Activated naive CD4-positive, alpha-beta T cell treated with anti-CD3 and anti-CD28 coated beads, Interleukin-2, amount 50 U/mL, for 24 hours (primary cell): Measurements from ENCODE around the gene XCR1.

Experiments used
- H3K27ac Mint-ChIP-seq: one replicate; pipeline ENCODE4 v1.8.0; 2021; ENCODE audit warnings: mild to moderate bottlenecking, mixed read lengths
- H3K27me3 Mint-ChIP-seq: one replicate; pipeline ENCODE4 v1.8.0; 2021; ENCODE audit warnings: mixed read lengths
- H3K36me3 Mint-ChIP-seq: one replicate; pipeline ENCODE4 v1.8.0; 2021; ENCODE audit warnings: mixed read lengths
- H3K4me1 Mint-ChIP-seq: one replicate; pipeline ENCODE4 v1.8.0; 2021; ENCODE audit warnings: mixed read lengths
- H3K4me3 Mint-ChIP-seq: one replicate; pipeline ENCODE4 v1.8.0; 2021; ENCODE audit warnings: mild to moderate bottlenecking, mixed read lengths
- H3K9me3 Mint-ChIP-seq: one replicate; pipeline ENCODE4 v1.8.0; 2021; ENCODE audit warnings: mixed read lengths

XCR1 gene

GRCh38 chr3:46027021-46027705 is at the start of gene XCR1:
Gene XCR1, minus strand, starts transcription at chr3:46027483. Its CDS starts 5,536 bp downstream, at chr3:46021947.
- Mint-ChIP-seq H3K4me3 (no peak within 1 kb of the TSS), H3K27ac (peak within 1 kb of the TSS; percentile 53), H3K36me3 (peaks cover 3% of the 10 kb centered on the region), H3K4me1 (no peaks in the 10 kb centered on the region), H3K9me3 (no peaks in the 10 kb centered on the region), H3K27me3 (no peaks in the 10 kb centered on the region)

GRCh38 chr3:46076606-46077005 is 49.3 kb upstream of the XCR1 start:
- H3K4me1 Mint-ChIP-seq, result peaks cover 15% of the 10 kb centered on the region
- H3K27ac Mint-ChIP-seq, result no peak overlapping the region
- peaks cover 5% of the 10 kb centered on the region for H3K9me3 Mint-ChIP-seq
- H3K4me3 Mint-ChIP-seq, result no peak overlapping the region
- H3K27me3 Mint-ChIP-seq, result peaks cover 3% of the 10 kb centered on the region
- H3K36me3 Mint-ChIP-seq, result no peaks in the 10 kb centered on the region

GRCh38 chr3:46075816-46076215 is 48.5 kb upstream of the XCR1 start:
- no peak overlapping the region for H3K4me3 Mint-ChIP-seq
- peaks cover 23% of the 10 kb centered on the region for H3K4me1 Mint-ChIP-seq
- no peaks in the 10 kb centered on the region for H3K36me3 Mint-ChIP-seq
- H3K27ac Mint-ChIP-seq, result no peak overlapping the region
- peaks cover 9% of the 10 kb centered on the region for H3K9me3 Mint-ChIP-seq
- peaks cover 3% of the 10 kb centered on the region for H3K27me3 Mint-ChIP-seq

DNA sequence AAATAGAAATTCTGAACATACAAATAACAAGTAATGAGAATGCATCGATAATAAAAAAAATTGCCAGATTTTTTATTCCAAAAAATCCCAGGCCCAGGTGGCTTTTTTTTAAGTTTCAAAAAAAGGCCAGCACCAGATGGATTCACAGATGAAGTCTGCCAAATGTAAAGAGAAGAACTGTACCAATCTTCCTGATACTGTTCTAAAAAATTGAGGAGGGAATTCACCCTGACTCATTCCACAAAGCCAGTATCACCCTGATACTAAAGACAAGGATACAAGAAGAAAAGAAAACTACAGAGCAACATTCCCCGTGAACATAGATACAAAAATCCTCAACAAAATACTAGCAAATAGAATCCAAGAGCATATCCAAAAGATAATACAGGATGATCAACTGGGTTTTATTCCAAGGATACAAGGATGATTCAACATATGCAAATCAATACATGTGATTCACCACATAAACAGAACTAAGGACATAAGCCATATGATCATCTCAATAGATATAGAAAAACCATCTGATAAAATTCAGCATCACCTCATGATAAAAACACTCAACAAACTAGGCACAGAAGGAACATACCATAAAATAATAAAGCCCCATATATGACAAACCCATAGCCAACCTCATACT is 44.1 kb upstream of the XCR1 start:
- H3K27me3 Mint-ChIP-seq, result peaks cover 3% of the 10 kb centered on the region
- peak overlapping the region; percentile 24 for H3K4me3 Mint-ChIP-seq
- peaks cover 63% of the 10 kb centered on the region for H3K4me1 Mint-ChIP-seq
- H3K27ac Mint-ChIP-seq, result peak overlapping the region; percentile 69
- peaks cover 9% of the 10 kb centered on the region for H3K9me3 Mint-ChIP-seq
- no peaks in the 10 kb centered on the region for H3K36me3 Mint-ChIP-seq

DNA sequence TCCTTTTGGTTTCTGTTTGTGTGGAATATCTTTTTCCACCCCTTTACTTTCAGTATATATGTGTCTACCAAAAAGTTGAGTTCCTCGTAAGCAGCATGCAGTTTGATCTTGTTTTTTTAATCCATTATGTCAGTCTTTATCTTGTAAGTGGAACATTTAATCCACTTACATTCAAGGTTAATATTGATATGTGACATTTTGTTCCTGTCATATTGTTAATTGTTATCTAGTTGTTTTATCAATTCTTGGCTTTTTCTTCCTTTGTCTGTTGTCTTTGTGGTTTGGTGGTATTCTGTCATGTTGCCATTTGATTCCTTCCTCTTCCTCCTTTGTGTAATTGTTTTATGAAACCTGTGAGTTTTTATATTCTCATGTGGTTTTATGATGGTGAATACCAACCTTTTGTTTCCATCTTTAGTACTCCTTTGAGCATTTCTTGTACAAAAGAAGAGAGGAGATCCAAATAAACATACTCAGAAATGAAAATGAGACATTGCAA is 43.4 kb upstream of the XCR1 start:
- Mint-ChIP-seq H3K4me1 (peaks cover 70% of the 10 kb centered on the region), H3K36me3 (no peaks in the 10 kb centered on the region), H3K9me3 (peaks cover 9% of the 10 kb centered on the region), H3K4me3 (no peak overlapping the region), H3K27ac (peak overlapping the region; percentile 15), H3K27me3 (peaks cover 3% of the 10 kb centered on the region)

- Mint-ChIP-seq H3K4me1 (peaks cover 87% of the 10 kb centered on the region), H3K27me3 (peaks cover 2% of the 10 kb centered on the region), H3K27ac (peak overlapping the region; percentile 24), H3K4me3 (peak overlapping the region; percentile 12), H3K36me3 (no peaks in the 10 kb centered on the region), H3K9me3 (peaks cover 9% of the 10 kb centered on the region)
Observed at GRCh38 chr3:46068501-46068900, 41.2 kb upstream of the XCR1 start.

DNA sequence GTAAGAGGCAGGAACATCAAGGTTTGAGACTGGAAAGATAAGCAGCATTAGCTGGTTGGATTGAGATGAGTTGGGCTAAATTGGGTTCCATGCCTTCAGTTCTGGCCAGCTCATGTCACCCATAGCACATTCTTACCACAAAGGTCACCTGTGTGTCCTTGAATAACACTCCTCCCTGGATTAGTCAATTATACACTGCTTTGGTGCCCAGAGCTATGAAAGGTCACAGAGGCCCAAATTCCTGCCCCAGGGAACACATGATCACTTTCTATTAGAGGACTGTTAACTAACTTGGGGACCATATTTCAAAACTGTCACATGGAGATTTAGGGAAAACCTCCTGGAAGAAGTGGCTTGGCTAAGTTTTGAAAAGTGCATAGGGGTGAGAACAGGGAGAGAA is 40.1 kb upstream of the XCR1 start:
- Mint-ChIP-seq H3K9me3 (peaks cover 6% of the 10 kb centered on the region), H3K27me3 (peaks cover 2% of the 10 kb centered on the region), H3K4me3 (no peak overlapping the region), H3K27ac (no peak overlapping the region), H3K36me3 (no peaks in the 10 kb centered on the region), H3K4me1 (peaks cover 91% of the 10 kb centered on the region)

DNA sequence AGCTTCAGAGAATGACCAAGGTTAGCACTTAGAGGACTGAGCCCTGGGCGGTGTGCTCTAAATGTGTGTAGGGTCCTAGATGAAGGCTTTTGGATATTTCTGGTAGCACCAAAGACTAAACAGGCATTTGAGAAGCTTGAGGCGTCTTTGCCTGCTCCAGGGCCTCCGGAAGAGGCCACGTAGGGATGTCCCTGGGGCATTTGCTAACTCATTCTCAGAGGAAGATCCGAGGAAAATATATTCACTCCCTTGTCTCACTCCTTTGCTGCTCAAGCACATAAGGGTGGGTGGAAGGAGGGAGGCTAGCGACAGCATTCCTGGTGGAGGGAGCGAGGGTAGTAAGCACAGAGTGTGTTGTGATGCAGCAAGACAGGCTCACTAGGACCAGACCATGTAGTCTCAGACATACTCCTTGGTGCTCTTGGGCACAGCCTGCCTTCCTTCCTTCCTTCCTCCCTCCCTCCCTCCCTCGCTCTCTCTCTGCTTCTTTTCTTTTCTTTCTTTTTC is 38.5 kb upstream of the XCR1 start:
- H3K4me3 Mint-ChIP-seq, result peak overlapping the region; percentile 50
- no peaks in the 10 kb centered on the region for H3K9me3 Mint-ChIP-seq
- H3K4me1 Mint-ChIP-seq, result peaks cover 86% of the 10 kb centered on the region
- H3K27ac Mint-ChIP-seq, result peak overlapping the region; percentile 91
- H3K27me3 Mint-ChIP-seq, result peaks cover 2% of the 10 kb centered on the region
- H3K36me3 Mint-ChIP-seq, result no peaks in the 10 kb centered on the region

- peak overlapping the region; percentile 50 for H3K4me3 Mint-ChIP-seq
- peak overlapping the region; percentile 91 for H3K27ac Mint-ChIP-seq
- no peaks in the 10 kb centered on the region for H3K36me3 Mint-ChIP-seq
- peaks cover 81% of the 10 kb centered on the region for H3K4me1 Mint-ChIP-seq
- H3K9me3 Mint-ChIP-seq, result no peaks in the 10 kb centered on the region
- H3K27me3 Mint-ChIP-seq, result peaks cover 2% of the 10 kb centered on the region
Observed at GRCh38 chr3:46065294-46065705, 38.0 kb upstream of the XCR1 start.

DNA sequence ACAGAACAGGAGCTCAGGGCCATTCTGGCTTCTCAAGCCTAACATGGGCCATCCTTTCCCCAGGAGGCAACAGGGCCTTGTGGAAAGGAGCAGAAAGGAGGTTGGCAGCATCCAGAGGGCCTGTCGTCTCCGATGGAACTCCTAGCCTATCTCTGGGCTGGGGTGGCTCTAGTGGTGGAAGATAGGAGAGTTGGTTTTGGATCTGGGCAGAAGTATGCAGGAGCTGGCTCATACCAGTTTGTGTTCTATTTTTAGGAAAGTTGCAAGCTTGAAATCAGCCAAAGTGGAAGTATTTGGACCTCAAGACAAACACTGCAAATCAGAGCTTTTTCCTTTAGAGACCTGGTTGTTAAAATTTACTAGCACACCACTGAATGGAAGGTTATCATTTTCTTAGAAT is 35.4 kb upstream of the XCR1 start:
- no peaks in the 10 kb centered on the region for H3K9me3 Mint-ChIP-seq
- H3K27me3 Mint-ChIP-seq, result no peaks in the 10 kb centered on the region
- no peaks in the 10 kb centered on the region for H3K36me3 Mint-ChIP-seq
- peaks cover 55% of the 10 kb centered on the region for H3K4me1 Mint-ChIP-seq
- H3K4me3 Mint-ChIP-seq, result no peak overlapping the region
- H3K27ac Mint-ChIP-seq, result peak overlapping the region; percentile 60

DNA sequence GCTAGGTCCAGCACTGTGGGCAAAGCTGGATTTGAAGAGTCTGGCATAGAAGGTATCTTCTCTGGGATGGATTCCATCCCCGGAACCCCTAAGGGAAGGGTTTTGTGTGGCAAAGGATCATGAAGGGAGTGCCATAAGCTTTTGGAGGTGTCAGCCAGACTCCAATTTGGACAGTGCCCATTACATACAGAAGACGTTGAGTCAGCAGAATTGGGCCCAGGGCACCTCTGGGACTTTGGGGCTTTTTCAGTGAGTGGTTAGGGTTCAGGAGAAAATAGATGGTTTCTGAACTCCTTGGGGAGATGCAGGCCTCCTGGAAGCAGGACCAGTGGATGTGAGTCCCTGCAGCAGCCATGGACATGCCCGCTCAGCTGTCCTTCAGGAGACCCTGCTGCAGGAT is 34.6 kb upstream of the XCR1 start:
- peaks cover 3% of the 10 kb centered on the region for H3K27me3 Mint-ChIP-seq
- peak overlapping the region; percentile 81 for H3K27ac Mint-ChIP-seq
- H3K9me3 Mint-ChIP-seq, result no peaks in the 10 kb centered on the region
- no peaks in the 10 kb centered on the region for H3K36me3 Mint-ChIP-seq
- peaks cover 47% of the 10 kb centered on the region for H3K4me1 Mint-ChIP-seq
- no peak overlapping the region for H3K4me3 Mint-ChIP-seq

DNA sequence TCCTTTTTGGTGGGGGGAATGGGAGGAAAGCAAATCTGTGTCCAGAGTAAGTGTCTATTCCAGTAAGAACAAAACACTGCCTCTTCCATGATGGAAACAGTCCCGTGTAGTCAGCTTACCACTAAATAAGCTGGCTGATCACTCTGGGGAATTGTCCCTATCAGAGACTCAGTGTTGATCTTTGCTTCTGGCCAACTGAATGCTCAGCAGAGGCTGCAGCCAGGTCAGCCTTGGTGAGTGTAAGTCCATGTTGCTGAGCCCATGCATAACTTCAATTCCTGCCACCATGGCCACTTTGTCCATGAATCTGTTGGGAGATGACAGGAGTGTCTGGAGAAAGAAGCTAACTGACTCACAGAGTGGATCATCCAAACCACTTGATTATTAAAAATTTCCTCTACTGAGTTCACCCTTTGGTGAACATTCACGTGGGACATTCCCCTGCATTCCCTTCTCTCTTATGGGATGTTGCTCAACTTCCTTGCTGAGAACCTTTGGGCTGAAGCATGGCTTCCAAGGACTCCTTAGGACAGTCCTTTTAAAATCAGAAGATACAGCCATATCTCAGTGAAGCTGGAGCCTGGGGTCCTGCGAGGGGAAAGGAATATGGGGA is 33.9 kb upstream of the XCR1 start:
- Mint-ChIP-seq H3K36me3 (no peaks in the 10 kb centered on the region), H3K9me3 (no peaks in the 10 kb centered on the region), H3K27ac (no peak overlapping the region), H3K27me3 (peaks cover 4% of the 10 kb centered on the region), H3K4me1 (peaks cover 40% of the 10 kb centered on the region), H3K4me3 (no peak overlapping the region)

GRCh38 chr3:46060551-46060950 is 33.3 kb upstream of the XCR1 start:
- Mint-ChIP-seq H3K36me3 (no peaks in the 10 kb centered on the region), H3K4me3 (no peak overlapping the region), H3K27ac (no peak overlapping the region), H3K4me1 (peaks cover 33% of the 10 kb centered on the region), H3K9me3 (no peaks in the 10 kb centered on the region), H3K27me3 (peaks cover 4% of the 10 kb centered on the region)

DNA sequence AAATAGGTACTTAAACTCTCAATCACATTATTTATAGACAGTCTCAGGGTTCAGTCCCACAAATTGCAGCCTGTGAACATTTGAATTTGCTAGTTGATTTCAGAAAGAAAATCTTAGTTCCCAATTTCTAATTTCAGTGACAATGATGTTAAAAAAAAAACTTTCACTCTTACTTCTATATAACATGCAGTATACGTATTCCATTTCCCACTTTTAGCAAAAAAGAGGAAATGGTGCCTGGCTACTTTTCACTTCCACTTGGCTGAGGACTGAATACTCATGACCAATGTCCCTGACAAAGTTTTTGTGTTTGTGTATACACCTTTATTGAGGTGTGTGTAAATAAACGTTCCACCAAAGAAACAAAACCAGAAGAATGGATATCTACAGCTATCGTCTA is 32.1 kb upstream of the XCR1 start:
- peaks cover 24% of the 10 kb centered on the region for H3K4me1 Mint-ChIP-seq
- no peaks in the 10 kb centered on the region for H3K36me3 Mint-ChIP-seq
- H3K9me3 Mint-ChIP-seq, result no peaks in the 10 kb centered on the region
- peaks cover 4% of the 10 kb centered on the region for H3K27me3 Mint-ChIP-seq
- no peak overlapping the region for H3K27ac Mint-ChIP-seq
- no peak overlapping the region for H3K4me3 Mint-ChIP-seq

- no peaks in the 10 kb centered on the region for H3K9me3 Mint-ChIP-seq
- H3K27ac Mint-ChIP-seq, result no peak overlapping the region
- H3K4me1 Mint-ChIP-seq, result peaks cover 21% of the 10 kb centered on the region
- no peaks in the 10 kb centered on the region for H3K36me3 Mint-ChIP-seq
- H3K27me3 Mint-ChIP-seq, result peaks cover 4% of the 10 kb centered on the region
- H3K4me3 Mint-ChIP-seq, result no peak overlapping the region
Observed at GRCh38 chr3:46058981-46059380, 31.7 kb upstream of the XCR1 start.

GRCh38 chr3:46057716-46058115 is 30.4 kb upstream of the XCR1 start:
- no peak overlapping the region for H3K4me3 Mint-ChIP-seq
- H3K27me3 Mint-ChIP-seq, result peaks cover 6% of the 10 kb centered on the region
- H3K4me1 Mint-ChIP-seq, result peaks cover 10% of the 10 kb centered on the region
- no peaks in the 10 kb centered on the region for H3K9me3 Mint-ChIP-seq
- H3K27ac Mint-ChIP-seq, result no peak overlapping the region
- no peaks in the 10 kb centered on the region for H3K36me3 Mint-ChIP-seq
